ENCODE measurements around the gene FGF16.

Gene FGF16

GRCh38 chrX:77444075-77444474 lies 3.1 kb upstream of the FGF16 start:
- DNase-seq (ENCODE audit: low spot score), result no peak
- no peak for TF ChIP-seq CTCF (IDR thresholded peaks at IDR 0.05; ENCODE audit: extremely low read depth, insufficient read depth, missing control alignments)
- in situ Hi-C loops (cut with MboI; ENCODE audit: low pct_unique_long_range_greater_than_20kb, low sequenced_read_pairs, unreplicated experiment), result no loop called here

- no peak for TF ChIP-seq CTCF (IDR thresholded peaks at IDR 0.05; ENCODE audit: extremely low read depth, insufficient read depth, missing control alignments)
- DNase-seq (ENCODE audit: low spot score), result no peak
- in situ Hi-C loops (cut with MboI; ENCODE audit: low pct_unique_long_range_greater_than_20kb, low sequenced_read_pairs, unreplicated experiment), result no loop called here
Measured at GRCh38 chrX:77444545-77444944, 2.6 kb upstream of the FGF16 start.

- TF ChIP-seq CTCF (IDR thresholded peaks at IDR 0.05; ENCODE audit: extremely low read depth, insufficient read depth, missing control alignments), result peak; percentile 47
- peak; percentile 32 for DNase-seq (ENCODE audit: low spot score)
- in situ Hi-C loops (cut with MboI; ENCODE audit: low pct_unique_long_range_greater_than_20kb, low sequenced_read_pairs, unreplicated experiment), result no loop called here
Measured at GRCh38 chrX:77446029-77446585, 1.1 kb upstream of the FGF16 start.

- in situ Hi-C loops (cut with MboI; ENCODE audit: low pct_unique_long_range_greater_than_20kb, low sequenced_read_pairs, unreplicated experiment), result no loop called here
- no peak for TF ChIP-seq CTCF (IDR thresholded peaks at IDR 0.05; ENCODE audit: extremely low read depth, insufficient read depth, missing control alignments)
- DNase-seq (ENCODE audit: low spot score), result peak; percentile 28
Measured at GRCh38 chrX:77447653-77448569, 722 bp downstream of the FGF16 start.

- TF ChIP-seq CTCF (IDR thresholded peaks at IDR 0.05; ENCODE audit: extremely low read depth, insufficient read depth, missing control alignments), result no peak
- no peak for DNase-seq (ENCODE audit: low spot score)
- in situ Hi-C loops (cut with MboI; ENCODE audit: low pct_unique_long_range_greater_than_20kb, low sequenced_read_pairs, unreplicated experiment), result no loop called here
Measured at GRCh38 chrX:77450415-77450814, 3.2 kb downstream of the FGF16 start.

GRCh38 chrX:77450996-77451395 lies 3.8 kb downstream of the FGF16 start:
- in situ Hi-C loops (cut with MboI; ENCODE audit: low pct_unique_long_range_greater_than_20kb, low sequenced_read_pairs, unreplicated experiment), result no loop called here
- DNase-seq (ENCODE audit: low spot score), result no peak
- no peak for TF ChIP-seq CTCF (IDR thresholded peaks at IDR 0.05; ENCODE audit: extremely low read depth, insufficient read depth, missing control alignments)

Data from GM13977 (cell line).